Suprapubic skin (tissue), 4 donors: ENCODE measurements around the gene ASTN2.

ENCODE experiments used
- EP300 ChIP-seq: sonication (generic); formaldehyde crosslinking; IDR thresholded peaks from one replicate; pipeline ENCODE4 v1.6.1; 2017; ENCODE audit warnings: antibody characterized with exemption
- POLR2A ChIP-seq, 2 donors: fragments of 450-650 bp; IDR thresholded peaks; one replicate each; pipeline ENCODE4 v1.6.1; 2017; ENCODE audit warnings: antibody characterized with exemption in 2 of 2, mild to moderate bottlenecking in 2 of 2, moderate library complexity in 2 of 2
- POLR2AphosphoS5 ChIP-seq, 3 donors: sonication (generic); formaldehyde crosslinking; IDR thresholded peaks; one replicate each; pipeline ENCODE4 v1.6.1; 2017; ENCODE audit warnings: antibody characterized with exemption in 3 of 3
- TF ChIP-seq, protein P1 (sequence below), 2 donors: fragments of 200-600 bp in 1 of 2; fragments of 450-650 bp in 1 of 2; sonication (generic) in 1 of 2; IDR thresholded peaks; one replicate each; pipeline ENCODE4 v1.5.1; 2016 to 2019; ENCODE audit warnings: antibody characterized with exemption in 2 of 2, mild to moderate bottlenecking in 1 of 2, moderate library complexity in 1 of 2

GRCh38 chr9:116395699-116396037 is 1019.2 kb downstream of the ASTN2 start:
- TF ChIP-seq, protein P1, sequence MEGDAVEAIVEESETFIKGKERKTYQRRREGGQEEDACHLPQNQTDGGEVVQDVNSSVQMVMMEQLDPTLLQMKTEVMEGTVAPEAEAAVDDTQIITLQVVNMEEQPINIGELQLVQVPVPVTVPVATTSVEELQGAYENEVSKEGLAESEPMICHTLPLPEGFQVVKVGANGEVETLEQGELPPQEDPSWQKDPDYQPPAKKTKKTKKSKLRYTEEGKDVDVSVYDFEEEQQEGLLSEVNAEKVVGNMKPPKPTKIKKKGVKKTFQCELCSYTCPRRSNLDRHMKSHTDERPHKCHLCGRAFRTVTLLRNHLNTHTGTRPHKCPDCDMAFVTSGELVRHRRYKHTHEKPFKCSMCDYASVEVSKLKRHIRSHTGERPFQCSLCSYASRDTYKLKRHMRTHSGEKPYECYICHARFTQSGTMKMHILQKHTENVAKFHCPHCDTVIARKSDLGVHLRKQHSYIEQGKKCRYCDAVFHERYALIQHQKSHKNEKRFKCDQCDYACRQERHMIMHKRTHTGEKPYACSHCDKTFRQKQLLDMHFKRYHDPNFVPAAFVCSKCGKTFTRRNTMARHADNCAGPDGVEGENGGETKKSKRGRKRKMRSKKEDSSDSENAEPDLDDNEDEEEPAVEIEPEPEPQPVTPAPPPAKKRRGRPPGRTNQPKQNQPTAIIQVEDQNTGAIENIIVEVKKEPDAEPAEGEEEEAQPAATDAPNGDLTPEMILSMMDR (IDR thresholded peaks at IDR 0.05): no peak
- TF ChIP-seq POLR2AphosphoS5 (IDR thresholded peaks at IDR 0.05) (no peak), POLR2A (IDR thresholded peaks at IDR 0.05) (no peak), EP300 (no peak)
